Uterus (tissue), 4 donors: ENCODE measurements around the gene TSSK2. TPM values are rescaled to one million over a fixed set of nuclear protein-coding genes. Genes with fewer than 3 reads are reported as not detected.
"Not testable (repeated sequence)": the region's sequence is repeated elsewhere in the genome, so short reads cannot be mapped to it uniquely, and the experiment has no call there.

ENCODE experiments used
- DNase-seq, 2 donors: peaks; one replicate each; pipeline ENCODE4 v3.0.0-alpha.2; 2019 to 2020
- H3K27ac ChIP-seq, 2 donors: fragments of 200-600 bp; sonication (generic); 1 replicate in 1 of 2; 2 replicates in 1 of 2; pipeline ENCODE4 v1.5.1; 2016 to 2018
- H3K27me3 ChIP-seq, 2 donors: fragments of 200-600 bp; sonication (generic); one replicate each; pipeline ENCODE4 v1.5.1; 2018 to 2019; ENCODE audit warnings: control low read depth in 1 of 2
- H3K36me3 ChIP-seq, 2 donors: fragments of 200-600 bp; sonication (generic); one replicate each; pipeline ENCODE4 v1.5.1; 2019; ENCODE audit warnings: control low read depth in 1 of 2
- H3K4me1 ChIP-seq, 2 donors: fragments of 200-600 bp; sonication (generic); one replicate each; pipeline ENCODE4 v1.5.1; 2018 to 2019; ENCODE audit warnings: control low read depth in 1 of 2
- H3K4me3 ChIP-seq, 2 donors: fragments of 200-600 bp; sonication (generic); 1 replicate in 1 of 2; 2 replicates in 1 of 2; pipeline ENCODE4 v1.5.1; 2018 to 2019; ENCODE audit warnings: mild to moderate bottlenecking in 1 of 2
- H3K9me3 ChIP-seq, 2 donors: fragments of 200-600 bp; sonication (generic); one replicate each; pipeline ENCODE4 v1.5.1; 2019; ENCODE audit warnings: control low read depth in 1 of 2
- CTCF ChIP-seq, 4 experiments: fragments of 200-600 bp in 2 of 4; fragments of 450-650 bp in 2 of 4; sonication (generic) in 2 of 4; IDR thresholded peaks; one replicate each; pipeline ENCODE4 v1.5.1; 2016 to 2019; ENCODE audit warnings: antibody characterized with exemption in 4 of 4, mild to moderate bottlenecking in 2 of 4, moderate library complexity in 1 of 4
- POLR2A ChIP-seq, 2 donors: fragments of 450-650 bp; IDR thresholded peaks; one replicate each; pipeline ENCODE4 v1.6.1; 2016; ENCODE audit warnings: antibody characterized with exemption in 2 of 2, mild to moderate bottlenecking in 1 of 2, moderate library complexity in 1 of 2
- intact Hi-C: fragments of 100-400 bp; cut with DNase I; formaldehyde crosslinking; loops from one replicate; pipeline ENCODE4 v1.15.1; 2023; ENCODE audit warnings: low total_unique reads
- total RNA-seq, 4 donors: library from RNA; depleted of rRNA in 3 of 4; stranded (reverse); fragments of >200 nt in 3 of 4; gene quantifications; one replicate each; pipeline versions ENCODE4 v1.1.0 to v1.2.4, GENCODE V29; 2014 to 2023
- donor health status: DM: yes; HTN: yes; CAD: no.

The TSSK2 gene
- total RNA-seq = under 1 TPM in 1 of 4 donors, not detected in 3; 0.30 TPM

DNA sequence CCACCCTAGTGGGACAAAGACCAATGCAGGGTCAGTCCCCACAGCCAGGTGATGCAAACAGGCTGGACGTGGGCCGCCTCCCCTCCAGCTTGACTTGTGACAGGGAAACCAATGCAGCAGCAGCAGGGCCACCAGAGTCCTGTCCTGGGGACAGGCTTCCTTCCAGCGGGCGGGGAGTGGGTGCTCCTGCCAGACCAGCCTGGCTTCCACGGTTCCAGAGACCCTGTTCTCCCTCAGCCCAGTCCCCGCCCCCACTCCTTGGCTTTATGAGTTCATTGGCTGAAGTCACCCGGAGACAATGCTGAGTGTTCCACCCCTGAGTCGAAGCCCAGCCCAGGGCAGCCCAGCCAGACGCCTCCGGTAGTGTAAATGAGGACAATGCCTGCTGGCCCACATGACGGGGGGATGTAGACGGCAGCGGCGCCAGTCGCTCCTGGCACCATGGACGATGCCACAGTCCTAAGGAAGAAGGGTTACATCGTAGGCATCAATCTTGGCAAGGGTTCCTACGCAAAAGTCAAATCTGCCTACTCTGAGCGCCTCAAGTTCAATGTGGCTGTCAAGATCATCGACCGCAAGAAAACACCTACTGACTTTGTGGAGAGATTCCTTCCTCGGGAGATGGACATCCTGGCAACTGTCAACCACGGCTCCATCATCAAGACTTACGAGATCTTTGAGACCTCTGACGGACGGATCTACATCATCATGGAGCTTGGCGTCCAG lies at the start of gene TSSK2:
TSSK2 (plus strand) TSS at position 350 of the 726 bp plus-strand sequence; CDS start at position 442, 92 bp downstream.
- DNase-seq = no peak
- H3K27ac ChIP-seq = no peak within 1 kb of the TSS
- H3K4me1 ChIP-seq = no peaks in the 10 kb centered on the region
- intact Hi-C loops = no loop called here
- H3K36me3 ChIP-seq = no peaks in the 10 kb centered on the region
- TF ChIP-seq CTCF (IDR thresholded peaks at IDR 0.05) = no peak
- TF ChIP-seq POLR2A (IDR thresholded peaks at IDR 0.05) = no peak
- H3K27me3 ChIP-seq = no peaks in the 10 kb centered on the region
- H3K9me3 ChIP-seq = no peaks in the 10 kb centered on the region
- no peak within 1 kb of the TSS for H3K4me3 ChIP-seq

- H3K27me3 ChIP-seq = no peaks in the 10 kb centered on the region
- no peak for TF ChIP-seq CTCF (IDR thresholded peaks at IDR 0.05)
- no peak for TF ChIP-seq POLR2A (IDR thresholded peaks at IDR 0.05)
- intact Hi-C loops = no loop called here
- H3K4me3 ChIP-seq = no peak overlapping the region
- H3K27ac ChIP-seq = no peak overlapping the region
- H3K9me3 ChIP-seq = no peaks in the 10 kb centered on the region
- H3K4me1 ChIP-seq = no peaks in the 10 kb centered on the region
- no peaks in the 10 kb centered on the region for H3K36me3 ChIP-seq
- no peak for DNase-seq
Observed at GRCh38 chr22:19081351-19081750, 49.8 kb upstream of the TSSK2 start.

GRCh38 chr22:19082101-19082500 lies 49.0 kb upstream of the TSSK2 start:
- Histone ChIP-seq H3K36me3 (no peaks in the 10 kb centered on the region), H3K4me1 (no peaks in the 10 kb centered on the region), H3K9me3 (no peaks in the 10 kb centered on the region), H3K27me3 (no peaks in the 10 kb centered on the region), H3K27ac (no peak overlapping the region), H3K4me3 (no peak overlapping the region)
- no peak for DNase-seq
- TF ChIP-seq POLR2A (IDR thresholded peaks at IDR 0.05) (no peak), CTCF (IDR thresholded peaks at IDR 0.05) (no peak)
- intact Hi-C loops = no loop called here

- no peak for DNase-seq
- Histone ChIP-seq H3K4me1 (no peaks in the 10 kb centered on the region), H3K36me3 (no peaks in the 10 kb centered on the region), H3K27me3 (no peaks in the 10 kb centered on the region), H3K4me3 (no peak overlapping the region), H3K27ac (no peak overlapping the region), H3K9me3 (no peaks in the 10 kb centered on the region)
- TF ChIP-seq POLR2A (IDR thresholded peaks at IDR 0.05) (no peak), CTCF (IDR thresholded peaks at IDR 0.05) (no peak)
- intact Hi-C loops = no loop called here
Observed at GRCh38 chr22:19082793-19083192, 48.3 kb upstream of the TSSK2 start.

- intact Hi-C loops, DNase-seq, H3K27me3 ChIP-seq, H3K4me1 ChIP-seq, H3K9me3 ChIP-seq, H3K4me3 ChIP-seq, H3K27ac ChIP-seq, H3K36me3 ChIP-seq: not testable (repeated sequence)
Observed at GRCh38 chr22:19084126-19084525, 47.0 kb upstream of the TSSK2 start.

DNA sequence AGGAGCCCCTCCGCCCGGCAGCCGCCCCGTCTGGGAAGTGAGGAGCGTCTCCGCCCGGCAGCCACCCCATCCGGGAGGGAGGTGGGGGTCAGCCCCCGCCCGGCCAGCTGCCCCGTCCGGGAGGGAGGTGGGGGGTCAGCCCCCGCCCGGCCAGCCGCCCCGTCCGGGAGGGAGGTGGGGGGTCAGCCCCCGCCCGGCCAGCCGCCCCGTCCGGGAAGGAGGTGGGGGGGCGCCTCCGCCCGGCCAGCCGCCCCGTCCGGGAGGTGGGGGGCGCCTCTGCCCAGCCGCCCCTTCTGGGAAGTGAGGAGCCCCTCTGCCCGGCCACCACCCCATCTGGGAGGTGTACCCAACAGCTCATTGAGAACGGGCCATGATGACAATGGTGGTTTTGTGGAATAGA lies 46.5 kb upstream of the TSSK2 start:
- DNase-seq, H3K36me3 ChIP-seq, H3K9me3 ChIP-seq, H3K4me3 ChIP-seq, H3K27ac ChIP-seq, H3K27me3 ChIP-seq, intact Hi-C loops, H3K4me1 ChIP-seq: not testable (repeated sequence)
